Measurements from ENCODE around the gene STK26. TPM values are rescaled to one million over a fixed set of nuclear protein-coding genes. Genes with fewer than 3 reads are reported as not detected.

Gene STK26
- total and polyA plus RNA-seq, 2 of the 13 experiments (the other 11 are each of a cell fraction or from before 2014, with no cell fraction given): 16.9 to 47.9 TPM

GRCh38 chrX:132059973-132060540 is 37.0 kb downstream of the STK26 start:
- DNase-seq (ENCODE audit: low spot score) (no peak), FAIRE-seq (no peak), ATAC-seq (no peak)
- Histone ChIP-seq H2AFZ (ENCODE audit: low read length) (no peak overlapping the region), H3K4me3 (replicated peaks in 1 of 3; ENCODE audit: insufficient read depth in 1 of 3, low read depth in 2 of 3, low read length in 3 of 3) (no peak overlapping the region), H3K9ac (ENCODE audit: insufficient read depth, low read depth, low read length) (no peak overlapping the region), H3K36me3 (replicated peaks in 1 of 2; ENCODE audit: control insufficient read depth in 1 of 2, insufficient read depth in 2 of 2, low read length in 2 of 2) (peaks cover 0 to 4% of the 10 kb centered on the region in 2 experiments; a peak in 2 of 5 replicates), H3K9me3 (ENCODE audit: low read length) (no peaks in the 10 kb centered on the region), H3K4me2 (ENCODE audit: low read depth, low read length) (no peak overlapping the region), H4K20me1 (ENCODE audit: insufficient read depth, low read length) (no peaks in the 10 kb centered on the region), H3K4me1 (ENCODE audit: insufficient read depth, low read length) (no peaks in the 10 kb centered on the region), H3K27ac (ENCODE audit: extremely low read length, insufficient read depth, low read length) (no peak overlapping the region), H3K79me2 (ENCODE audit: insufficient read depth, low read length) (no peaks in the 10 kb centered on the region), H3K27me3 (ENCODE audit: control insufficient read depth in 1 of 2, insufficient read depth in 2 of 2, low read length in 2 of 2) (no peaks in the 10 kb centered on the region)
- ChIA-PET POLR2A (no interaction called here), CTCF (ENCODE audit: low intra/inter-chr PET ratio, low total read pairs) (no interaction called here)
- intact Hi-C loops (cut with micrococcal nuclease; ENCODE audit: unreplicated experiment): no loop called here
- in situ Hi-C loops (cut with HindIII; ENCODE audit: extremely low pct_ligation_motif_present, low pct_unique_long_range_greater_than_20kb): no loop called here
- WGBS (ENCODE audit: low lambda C conversion rate): 98% methylated on average over 2 of the region's 2 CpGs
- TF ChIP-seq ZNF207 (IDR thresholded peaks at IDR 0.05; ENCODE audit: borderline replicate concordance): no peak
- no peak for TF ChIP-seq SMYD3 (CRISPR knock-in tag; IDR thresholded peaks at IDR 0.05)
- no peak for TF ChIP-seq SATB2 (CRISPR knock-in tag; IDR thresholded peaks at IDR 0.05)
- no peak for TF ChIP-seq RARG (CRISPR knock-in tag; IDR thresholded peaks at IDR 0.05; ENCODE audit: low read depth)
- TF ChIP-seq CEBPG (CRISPR knock-in tag; IDR thresholded peaks at IDR 0.05): no peak
- no peak for TF ChIP-seq ZBTB2 (CRISPR knock-in tag; IDR thresholded peaks at IDR 0.05; ENCODE audit: low read depth)
- BruUV-seq (replicated peaks): no TSS peak

DNA sequence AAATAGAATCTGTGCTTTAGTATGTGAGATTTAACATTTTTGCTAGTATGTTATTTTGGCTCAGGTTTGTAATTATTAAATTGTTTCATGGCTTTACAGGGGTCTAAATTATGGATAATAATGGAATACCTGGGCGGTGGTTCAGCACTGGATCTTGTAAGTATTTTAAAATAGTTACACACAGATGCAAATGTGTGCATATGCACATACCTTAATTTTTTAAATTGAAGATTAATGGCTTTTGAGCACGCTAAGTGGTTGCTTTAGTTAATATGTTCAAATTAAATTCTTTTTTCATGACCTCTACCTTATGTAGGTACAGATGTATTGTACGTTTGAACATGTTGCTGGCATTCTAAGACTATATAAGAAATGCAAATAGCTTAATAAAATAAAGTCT is 40.2 kb downstream of the STK26 start:
- 0 out of 5 replicates have a peak, but pooled peaks cover 0 to 3% of the 10 kb centered on the region in 2 experiments for H3K36me3 ChIP-seq (replicated peaks in 1 of 2; ENCODE audit: control insufficient read depth in 1 of 2, insufficient read depth in 2 of 2, low read length in 2 of 2)
- DNase-seq (ENCODE audit: low spot score): no peak
- no peak overlapping the region for H2AFZ ChIP-seq (ENCODE audit: low read length)
- H3K4me1 ChIP-seq (ENCODE audit: insufficient read depth, low read length): no peaks in the 10 kb centered on the region
- no TSS peak for BruUV-seq (replicated peaks)
- no peak overlapping the region for H3K27ac ChIP-seq (ENCODE audit: extremely low read length, insufficient read depth, low read length)
- no peak overlapping the region for H3K4me2 ChIP-seq (ENCODE audit: low read depth, low read length)
- H4K20me1 ChIP-seq (ENCODE audit: insufficient read depth, low read length): no peaks in the 10 kb centered on the region
- CTCF ChIA-PET (ENCODE audit: low intra/inter-chr PET ratio, low total read pairs): no interaction called here
- POLR2A ChIA-PET: no interaction called here
- no peaks in the 10 kb centered on the region for H3K79me2 ChIP-seq (ENCODE audit: insufficient read depth, low read length)
- FAIRE-seq: no peak
- 96% methylated on average over 3 of the region's 3 CpGs for WGBS (ENCODE audit: low lambda C conversion rate)
- no peaks in the 10 kb centered on the region for H3K9me3 ChIP-seq (ENCODE audit: low read length)
- in situ Hi-C loops (cut with HindIII; ENCODE audit: extremely low pct_ligation_motif_present, low pct_unique_long_range_greater_than_20kb) (no loop called here), intact Hi-C loops (cut with micrococcal nuclease; ENCODE audit: unreplicated experiment) (no loop called here)
- H3K27me3 ChIP-seq (ENCODE audit: control insufficient read depth in 1 of 2, insufficient read depth in 2 of 2, low read length in 2 of 2): no peaks in the 10 kb centered on the region
- no peak overlapping the region for H3K9ac ChIP-seq (ENCODE audit: insufficient read depth, low read depth, low read length)
- no peak overlapping the region for H3K4me3 ChIP-seq (replicated peaks in 1 of 3; ENCODE audit: insufficient read depth in 1 of 3, low read depth in 2 of 3, low read length in 3 of 3)
- ATAC-seq: no peak
- TF ChIP-seq ZNF556 (CRISPR knock-in tag; IDR thresholded peaks at IDR 0.05; ENCODE audit: borderline replicate concordance) (no peak), ARID5B (CRISPR knock-in tag; IDR thresholded peaks at IDR 0.05) (no peak), ZSCAN22 (CRISPR knock-in tag; IDR thresholded peaks at IDR 0.05) (no peak), ZNF709 (CRISPR knock-in tag; IDR thresholded peaks at IDR 0.05) (no peak), TOE1 (CRISPR knock-in tag; IDR thresholded peaks at IDR 0.05) (no peak), ZNF260 (CRISPR knock-in tag; IDR thresholded peaks at IDR 0.05; ENCODE audit: borderline replicate concordance, low read depth) (no peak), ZNF143 (CRISPR knock-in tag; IDR thresholded peaks at IDR 0.05) (no peak), ZNF75D (CRISPR knock-in tag; IDR thresholded peaks at IDR 0.05; ENCODE audit: borderline replicate concordance) (no peak)
